Epithelial cell of esophagus (primary cell): ENCODE measurements around the gene ZNF576.
"Not testable (repeated sequence)": the region's sequence is repeated elsewhere in the genome, so short reads cannot be mapped to it uniquely, and the experiment has no call there.

Experiments used
- DNase-seq: peaks from one replicate; pipeline ENCODE4 v3.0.0; 2010; ENCODE audit warnings: low read depth
- H3K4me3 ChIP-seq: 2 replicates; pipeline ENCODE4 v1.5.1; 2011; ENCODE audit warnings: mild to moderate bottlenecking, low read length, control low read depth
- CTCF ChIP-seq: IDR thresholded peaks from 2 replicates; pipeline ENCODE4 v1.5.1; 2011; ENCODE audit warnings: low read depth, mild to moderate bottlenecking, low read length, control low read depth, inconsistent platforms; ENCODE audit not compliant: insufficient read depth; ENCODE audit errors: missing control alignments

Gene ZNF576

GRCh38 chr19:43642531-43642930 lies 46.1 kb downstream of the ZNF576 start:
- no peak overlapping the region for H3K4me3 ChIP-seq
- no peak for TF ChIP-seq CTCF
- DNase-seq = no peak

GRCh38 chr19:43643326-43643725 lies 46.9 kb downstream of the ZNF576 start:
- DNase-seq = no peak
- no peak overlapping the region for H3K4me3 ChIP-seq
- no peak for TF ChIP-seq CTCF

GRCh38 chr19:43644181-43644580 lies 47.8 kb downstream of the ZNF576 start:
- no peak for DNase-seq
- no peak for TF ChIP-seq CTCF
- H3K4me3 ChIP-seq = no peak overlapping the region

GRCh38 chr19:43648633-43649032 lies 52.2 kb downstream of the ZNF576 start:
- TF ChIP-seq CTCF = no peak
- DNase-seq = no peak
- no peak overlapping the region for H3K4me3 ChIP-seq

GRCh38 chr19:43649514-43649913 lies 53.1 kb downstream of the ZNF576 start:
- no peak for DNase-seq
- H3K4me3 ChIP-seq = no peak overlapping the region
- no peak for TF ChIP-seq CTCF

GRCh38 chr19:43650276-43650675 lies 53.9 kb downstream of the ZNF576 start:
- H3K4me3 ChIP-seq, DNase-seq: not testable (repeated sequence)
